B cell (primary cell): ENCODE data around the gene GJA1. TPM values are rescaled to one million over a fixed set of nuclear protein-coding genes. Genes with fewer than 3 reads are reported as not detected.

Experiments used
- ATAC-seq: fragments of 200-7000 bp; cut with Tn5 transposase; one replicate; pipeline ENCODE4 v1.10.0; 2021; ENCODE audit warnings: low read depth, mild to moderate bottlenecking, moderate number of reproducible peaks, moderate library complexity
- CTCF ChIA-PET: fragments of 350-600 bp; sonication (Branson Sonifier 250); formaldehyde crosslinking; loops from one replicate; lab custom pipeline; 2021; ENCODE audit warnings: antibody characterized with exemption, inconsistent platforms; lab: Charles Lee
- POLR2A ChIA-PET: fragments of 350-600 bp; sonication (Branson Sonifier 250); formaldehyde crosslinking; loops from one replicate; lab custom pipeline; 2021; ENCODE audit warnings: antibody characterized with exemption; lab: Charles Lee
- DNase-seq: peaks from one replicate; pipeline ENCODE4 v3.0.0; 2013
- H2AFZ ChIP-seq: 2 replicates; pipeline ENCODE4 v1.6.1; 2012; ENCODE audit warnings: mild to moderate bottlenecking, low read depth, low read length; ENCODE audit not compliant: insufficient read depth, poor library complexity, severe bottlenecking
- H3K27ac ChIP-seq, 2 donors: 1 replicate in 1 of 2; 2 replicates in 1 of 2; pipeline ENCODE4 v1.5.1; 2012 to 2013; ENCODE audit warnings: low read length in 2 of 2, mild to moderate bottlenecking in 2 of 2, moderate library complexity in 1 of 2
- H3K27me3 ChIP-seq, 4 experiments: fragments of 200-600 bp in 1 of 4; sonication (generic) in 1 of 4; replicated peaks in 1 of 4; 1 replicate in 2 of 4; 2 replicates in 2 of 4; pipeline versions ENCODE4 v1.6.1 to v1.7.0; 2013 to 2016; ENCODE audit warnings: low read length in 3 of 4, mild to moderate bottlenecking in 2 of 4, mixed read lengths in 1 of 4, moderate library complexity in 1 of 4; ENCODE audit not compliant: insufficient read depth in 4 of 4, control insufficient read depth in 3 of 4; ENCODE audit errors: control extremely low read depth in 1 of 4
- H3K36me3 ChIP-seq, 2 experiments: replicated peaks in 1 of 2; 1 replicate in 1 of 2; 2 replicates in 1 of 2; pipeline versions ENCODE4 v1.6.1 to v1.7.1; 2013; ENCODE audit warnings: low read length in 1 of 2; ENCODE audit not compliant: insufficient read depth in 2 of 2, control insufficient read depth in 1 of 2; ENCODE audit errors: control extremely low read depth in 1 of 2, extremely low read depth in 1 of 2
- H3K4me1 ChIP-seq, 2 donors: fragments of 200-600 bp in 1 of 2; sonication (generic) in 1 of 2; 1 replicate in 1 of 2; 2 replicates in 1 of 2; pipeline versions ENCODE4 v1.5.1 to v1.6.1; 2013 to 2017; ENCODE audit warnings: low read length in 2 of 2; ENCODE audit not compliant: control insufficient read depth in 2 of 2, insufficient read depth in 2 of 2
- H3K4me2 ChIP-seq: replicated peaks from 2 replicates; pipeline ENCODE3; 2012; ENCODE audit warnings: mild to moderate bottlenecking, low read depth, low read length; ENCODE audit not compliant: poor library complexity, severe bottlenecking
- H3K4me3 ChIP-seq, 5 experiments: fragments of 200-600 bp in 1 of 5; sonication (generic) in 1 of 5; 1 replicate in 3 of 5; 2 replicates in 2 of 5; pipeline versions ENCODE4 v1.5.1 to v1.7.0; 2011 to 2016; ENCODE audit warnings: low read length in 4 of 5, mild to moderate bottlenecking in 4 of 5, low read depth in 2 of 5, control low read depth in 1 of 5, moderate library complexity in 1 of 5; ENCODE audit not compliant: insufficient read depth in 1 of 5; ENCODE audit errors: control extremely low read depth in 1 of 5, extremely low read depth in 1 of 5
- H3K79me2 ChIP-seq: fragments of 200-600 bp; sonication (generic); one replicate; pipeline ENCODE4 v1.6.0; 2016; ENCODE audit warnings: low read length; ENCODE audit not compliant: control insufficient read depth, insufficient read depth
- H3K9ac ChIP-seq: fragments of 200-600 bp; sonication (generic); 2 replicates; pipeline ENCODE4 v1.6.1; 2017; ENCODE audit warnings: mild to moderate bottlenecking, low read length, moderate library complexity
- H3K9me3 ChIP-seq, 3 donors: one replicate each; pipeline versions ENCODE4 v1.6.1 to v1.7.1; 2013; ENCODE audit warnings: low read length in 2 of 3; ENCODE audit not compliant: control insufficient read depth in 2 of 3, insufficient read depth in 1 of 3; ENCODE audit errors: control extremely low read depth in 1 of 3
- H4K20me1 ChIP-seq: 2 replicates; pipeline ENCODE4 v1.6.0; 2012; ENCODE audit warnings: mild to moderate bottlenecking, low read length; ENCODE audit not compliant: insufficient read depth, control insufficient read depth, poor library complexity, severe bottlenecking
- H3K27ac Mint-ChIP-seq: one replicate; pipeline ENCODE4 v1.8.0; 2021; ENCODE audit warnings: mixed read lengths
- H3K27me3 Mint-ChIP-seq: one replicate; pipeline ENCODE4 v1.8.0; 2021; ENCODE audit warnings: mixed read lengths
- H3K4me1 Mint-ChIP-seq: one replicate; pipeline ENCODE4 v1.8.0; 2021; ENCODE audit warnings: mixed read lengths
- H3K4me3 Mint-ChIP-seq: one replicate; pipeline ENCODE4 v1.8.0; 2021; ENCODE audit warnings: mixed read lengths
- H3K9me3 Mint-ChIP-seq: one replicate; pipeline ENCODE4 v1.8.0; 2022; ENCODE audit warnings: mixed read lengths; ENCODE audit not compliant: insufficient read depth
- EZH2 ChIP-seq: IDR thresholded peaks from 2 replicates; pipeline ENCODE4 v1.6.1; 2012; ENCODE audit warnings: borderline replicate concordance, low read depth, mild to moderate bottlenecking, moderate library complexity, low read length; ENCODE audit not compliant: insufficient read depth, poor library complexity, severe bottlenecking
- WGBS: methylation state at CpG from one replicate; pipeline ENCODE4 v1.1.5; 2013; ENCODE audit warnings: missing lambda C conversion rate; ENCODE audit not compliant: insufficient coverage; 5-methylcytosine and 5-hydroxymethylcytosine counted together
- intact Hi-C: fragments of 100-400 bp; cut with micrococcal nuclease; formaldehyde crosslinking; loops from one replicate; pipeline ENCODE4 v1.10.0; 2022
- polyA plus RNA-seq: library from polyadenylated mRNA; depleted of rRNA; stranded (reverse); fragments of >200 nt; gene quantifications from 2 replicates; pipeline ENCODE4 v1.2.3, GENCODE V29; 2012
- total RNA-seq, 2 donors: library from RNA; stranded (reverse); fragments of 120-200 nt in 1 of 2; gene quantifications; 1 replicate in 1 of 2; 2 replicates in 1 of 2; pipeline versions ENCODE4 v1.2.3 to v1.2.4, GENCODE V29; 2013 to 2022
- TF ChIP-seq, protein P1 (sequence below): fragments of 200-600 bp; IDR thresholded peaks from one replicate; pipeline ENCODE4 v1.8.0; 2022; ENCODE audit warnings: antibody characterized with exemption, mild to moderate bottlenecking

GJA1 gene
- total and polyA plus RNA-seq, 2 donors (not counting 1 experiment from before 2014, with no cell fraction given), result not detected

- H3K4me1 ChIP-seq, result no peaks in the 10 kb centered on the region
- no peak overlapping the region for H3K4me2 ChIP-seq
- POLR2A ChIA-PET, result no interaction called here
- H3K4me3 ChIP-seq, result no peak overlapping the region
- no peaks in the 10 kb centered on the region for H3K9me3 Mint-ChIP-seq
- H3K79me2 ChIP-seq, result no peaks in the 10 kb centered on the region
- H3K4me3 Mint-ChIP-seq, result no peak overlapping the region
- ATAC-seq (no peak), DNase-seq (no peak)
- no peak overlapping the region for H3K27ac ChIP-seq
- no peak overlapping the region for H3K27ac Mint-ChIP-seq
- no peaks in the 10 kb centered on the region for H3K4me1 Mint-ChIP-seq
- WGBS, result no CpG with 5 or more reads among the region's 2 CpGs
- CTCF ChIA-PET, result no interaction called here
- no peaks in the 10 kb centered on the region for H3K36me3 ChIP-seq
- no peaks in the 10 kb centered on the region for H3K27me3 Mint-ChIP-seq
- H3K27me3 ChIP-seq, result peaks cover 0 to 3% (median 0%) of the 10 kb centered on the region in 4 experiments
- H4K20me1 ChIP-seq, result no peaks in the 10 kb centered on the region
- intact Hi-C loops, result no loop called here
- H2AFZ ChIP-seq, result no peak overlapping the region
- H3K9me3 ChIP-seq, result no peaks in the 10 kb centered on the region
- no peak overlapping the region for H3K9ac ChIP-seq
- no peak for TF ChIP-seq EZH2
Observed at GRCh38 chr6:121403964-121404363, 31.5 kb upstream of the GJA1 start.

DNA sequence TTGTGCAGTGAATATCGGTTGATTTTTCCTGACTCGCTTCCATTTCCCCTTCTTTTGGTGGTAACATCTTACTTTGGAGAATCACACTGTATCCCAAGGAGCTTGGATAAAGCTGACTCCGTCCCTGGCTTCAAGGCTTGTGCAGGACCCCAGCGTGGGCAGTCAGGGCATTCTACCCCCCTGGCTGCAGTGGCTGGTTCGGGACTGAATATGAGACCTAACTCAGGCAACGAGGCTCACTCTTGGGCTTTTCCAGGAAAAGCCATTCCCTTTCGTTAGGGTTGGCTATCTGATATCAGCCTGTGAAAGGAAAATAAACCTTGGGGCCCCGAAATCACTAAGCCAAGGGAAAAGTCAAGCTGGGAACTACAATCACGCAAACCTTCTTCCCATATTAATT, 30.1 kb upstream of the GJA1 start:
- intact Hi-C loops, result no loop called here
- no peak overlapping the region for H3K9ac ChIP-seq
- TF ChIP-seq, protein P1, sequence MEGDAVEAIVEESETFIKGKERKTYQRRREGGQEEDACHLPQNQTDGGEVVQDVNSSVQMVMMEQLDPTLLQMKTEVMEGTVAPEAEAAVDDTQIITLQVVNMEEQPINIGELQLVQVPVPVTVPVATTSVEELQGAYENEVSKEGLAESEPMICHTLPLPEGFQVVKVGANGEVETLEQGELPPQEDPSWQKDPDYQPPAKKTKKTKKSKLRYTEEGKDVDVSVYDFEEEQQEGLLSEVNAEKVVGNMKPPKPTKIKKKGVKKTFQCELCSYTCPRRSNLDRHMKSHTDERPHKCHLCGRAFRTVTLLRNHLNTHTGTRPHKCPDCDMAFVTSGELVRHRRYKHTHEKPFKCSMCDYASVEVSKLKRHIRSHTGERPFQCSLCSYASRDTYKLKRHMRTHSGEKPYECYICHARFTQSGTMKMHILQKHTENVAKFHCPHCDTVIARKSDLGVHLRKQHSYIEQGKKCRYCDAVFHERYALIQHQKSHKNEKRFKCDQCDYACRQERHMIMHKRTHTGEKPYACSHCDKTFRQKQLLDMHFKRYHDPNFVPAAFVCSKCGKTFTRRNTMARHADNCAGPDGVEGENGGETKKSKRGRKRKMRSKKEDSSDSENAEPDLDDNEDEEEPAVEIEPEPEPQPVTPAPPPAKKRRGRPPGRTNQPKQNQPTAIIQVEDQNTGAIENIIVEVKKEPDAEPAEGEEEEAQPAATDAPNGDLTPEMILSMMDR, result no peak
- TF ChIP-seq EZH2, result no peak
- ChIA-PET POLR2A (no interaction called here), CTCF (no interaction called here)
- peaks cover 0 to 3% (median 0%) of the 10 kb centered on the region in 4 experiments for H3K27me3 ChIP-seq
- no peaks in the 10 kb centered on the region for H3K4me1 Mint-ChIP-seq
- H2AFZ ChIP-seq, result no peak overlapping the region
- ATAC-seq (no peak), DNase-seq (no peak)
- H3K9me3 Mint-ChIP-seq, result no peaks in the 10 kb centered on the region
- no peaks in the 10 kb centered on the region for H3K79me2 ChIP-seq
- no peak overlapping the region for H3K4me2 ChIP-seq
- no peaks in the 10 kb centered on the region for H3K36me3 ChIP-seq
- WGBS, result 85% methylated on average over 5 of the region's 9 CpGs
- H3K9me3 ChIP-seq, result no peaks in the 10 kb centered on the region
- H3K27ac ChIP-seq, result no peak overlapping the region
- H3K27ac Mint-ChIP-seq, result no peak overlapping the region
- no peaks in the 10 kb centered on the region for H3K27me3 Mint-ChIP-seq
- no peaks in the 10 kb centered on the region for H4K20me1 ChIP-seq
- H3K4me3 Mint-ChIP-seq, result no peak overlapping the region
- no peak overlapping the region for H3K4me3 ChIP-seq
- no peaks in the 10 kb centered on the region for H3K4me1 ChIP-seq
